ENCODE measurements around the gene CDK11B.
A peak's percentile ranks its signal among the peaks of the same experiment; 100 is the strongest.
"Not testable (repeated sequence)": the region's sequence is repeated elsewhere in the genome, so short reads cannot be mapped to it uniquely, and the experiment has no call there.

Gene CDK11B

GRCh38 chr1:1658583-1659549, at the start of gene CDK11B:
CDK11B (minus strand) TSS chr1:1659004; CDS start chr1:1657485, 1,519 bp downstream.
- DNase-seq (ENCODE audit: extremely low read depth in 1 of 2, low read depth in 1 of 2): peak; percentile 93 to 98

- DNase-seq (ENCODE audit: extremely low read depth in 1 of 2, low read depth in 1 of 2): not testable (repeated sequence)
Observed at GRCh38 chr1:1707897-1708296, 49.1 kb upstream of the CDK11B start.

- DNase-seq (ENCODE audit: extremely low read depth in 1 of 2, low read depth in 1 of 2): not testable (repeated sequence)
Observed at GRCh38 chr1:1707241-1707640, 48.4 kb upstream of the CDK11B start.

- DNase-seq (ENCODE audit: extremely low read depth in 1 of 2, low read depth in 1 of 2): not testable (repeated sequence)
Observed at GRCh38 chr1:1705623-1706022, 46.8 kb upstream of the CDK11B start.

- DNase-seq (ENCODE audit: extremely low read depth in 1 of 2, low read depth in 1 of 2): not testable (repeated sequence)
Observed at GRCh38 chr1:1704284-1704957, 45.6 kb upstream of the CDK11B start.

- DNase-seq (ENCODE audit: extremely low read depth in 1 of 2, low read depth in 1 of 2): no peak
Observed at GRCh38 chr1:1703796-1704195, 45.0 kb upstream of the CDK11B start.

- not testable (repeated sequence) for DNase-seq (ENCODE audit: extremely low read depth in 1 of 2, low read depth in 1 of 2)
Observed at GRCh38 chr1:1702506-1702905, 43.7 kb upstream of the CDK11B start.

GRCh38 chr1:1700557-1700956, 41.8 kb upstream of the CDK11B start:
- not testable (repeated sequence) for DNase-seq (ENCODE audit: extremely low read depth in 1 of 2, low read depth in 1 of 2)

- not testable (repeated sequence) for DNase-seq (ENCODE audit: extremely low read depth in 1 of 2, low read depth in 1 of 2)
Observed at GRCh38 chr1:1700067-1700466, 41.3 kb upstream of the CDK11B start.

GRCh38 chr1:1699061-1699460, 40.3 kb upstream of the CDK11B start:
- DNase-seq (ENCODE audit: extremely low read depth in 1 of 2, low read depth in 1 of 2): not testable (repeated sequence)

GRCh38 chr1:1697358-1698183, 38.8 kb upstream of the CDK11B start:
- DNase-seq (ENCODE audit: extremely low read depth in 1 of 2, low read depth in 1 of 2): not testable (repeated sequence)

- DNase-seq (ENCODE audit: extremely low read depth in 1 of 2, low read depth in 1 of 2): not testable (repeated sequence)
Observed at GRCh38 chr1:1696431-1697357, 37.9 kb upstream of the CDK11B start.

GRCh38 chr1:1692714-1693647, 34.2 kb upstream of the CDK11B start, which contains the start of gene SLC35E2B:
SLC35E2B (minus strand) TSS chr1:1692795; CDS start chr1:1676699, 16,096 bp downstream.
- peak; percentile 80 to 90 for DNase-seq (ENCODE audit: extremely low read depth in 1 of 2, low read depth in 1 of 2)

GRCh38 chr1:1692324-1692713, 33.5 kb upstream of the CDK11B start:
- DNase-seq (ENCODE audit: extremely low read depth in 1 of 2, low read depth in 1 of 2): peak; percentile 52 to 74

- not testable (repeated sequence) for DNase-seq (ENCODE audit: extremely low read depth in 1 of 2, low read depth in 1 of 2)
Observed at GRCh38 chr1:1691443-1691842, 32.6 kb upstream of the CDK11B start.

- not testable (repeated sequence) for DNase-seq (ENCODE audit: extremely low read depth in 1 of 2, low read depth in 1 of 2)
Observed at GRCh38 chr1:1689526-1689925, 30.7 kb upstream of the CDK11B start.

- DNase-seq (ENCODE audit: extremely low read depth in 1 of 2, low read depth in 1 of 2): no peak
Observed at GRCh38 chr1:1687846-1688245, 29.0 kb upstream of the CDK11B start.

GRCh38 chr1:1684031-1684681, 25.4 kb upstream of the CDK11B start:
- no peak for DNase-seq (ENCODE audit: extremely low read depth in 1 of 2, low read depth in 1 of 2)

Data from stimulated activated CD8-positive, alpha-beta memory T cell treated with anti-CD3 and anti-CD28 coated beads, Interleukin-7, amount 100 ng/mL, for 48 hours (primary cell).